Liver (tissue), 9 donors: ENCODE data around the gene ANKDD1B. TPM values are rescaled to one million over a fixed set of nuclear protein-coding genes. Genes with fewer than 3 reads are reported as not detected.

Experiments used
- DNase-seq: peaks from one replicate; pipeline ENCODE4 v3.0.0-alpha.2; 2017; ENCODE audit warnings: low spot score
- H3K27ac ChIP-seq, 2 donors: one replicate each; pipeline ENCODE4 v1.7.0; 2013; ENCODE audit warnings: inconsistent platforms in 2 of 2, low read length in 2 of 2, control low read depth in 1 of 2, low read depth in 1 of 2, mild to moderate bottlenecking in 1 of 2
- H3K27me3 ChIP-seq, 4 donors: one replicate each; pipeline versions ENCODE4 v1.6.1 to v1.7.0; 2013; ENCODE audit warnings: low read length in 3 of 4, inconsistent platforms in 1 of 4, mild to moderate bottlenecking in 1 of 4, moderate library complexity in 1 of 4; ENCODE audit not compliant: control insufficient read depth in 4 of 4, insufficient read depth in 4 of 4
- H3K36me3 ChIP-seq, 4 donors: one replicate each; pipeline versions ENCODE4 v1.6.1 to v1.7.0; 2013; ENCODE audit warnings: low read length in 3 of 4, mild to moderate bottlenecking in 3 of 4, low read depth in 1 of 4, moderate library complexity in 1 of 4; ENCODE audit not compliant: control insufficient read depth in 4 of 4, insufficient read depth in 3 of 4
- H3K4me1 ChIP-seq, 4 donors: one replicate each; pipeline versions ENCODE4 v1.6.1 to v1.7.0; 2013; ENCODE audit warnings: low read length in 3 of 4, mild to moderate bottlenecking in 3 of 4, moderate library complexity in 1 of 4; ENCODE audit not compliant: control insufficient read depth in 4 of 4, insufficient read depth in 4 of 4
- H3K4me3 ChIP-seq, 3 donors: one replicate each; pipeline versions ENCODE4 v1.6.1 to v1.7.0; 2013; ENCODE audit warnings: low read length in 3 of 3, control low read depth in 1 of 3, low read depth in 1 of 3, mild to moderate bottlenecking in 1 of 3
- H3K9ac ChIP-seq, 2 donors: one replicate each; pipeline ENCODE4 v1.7.0; 2013; ENCODE audit warnings: low read length in 2 of 2, mild to moderate bottlenecking in 2 of 2, moderate library complexity in 2 of 2, control low read depth in 1 of 2, low read depth in 1 of 2
- H3K9me3 ChIP-seq, 4 donors: one replicate each; pipeline versions ENCODE4 v1.6.1 to v1.7.0; 2013; ENCODE audit warnings: low read length in 3 of 4; ENCODE audit not compliant: control insufficient read depth in 4 of 4
- EGR1 ChIP-seq, 2 donors: IDR thresholded peaks; 2 replicates each; pipeline ENCODE4 v1.6.1; 2016 to 2018; ENCODE audit warnings: antibody characterized with exemption in 2 of 2, low read depth in 2 of 2
- FOXA1 ChIP-seq: IDR thresholded peaks from 2 replicates; pipeline ENCODE4 v1.6.1; 2016; ENCODE audit warnings: antibody characterized with exemption
- FOXA2 ChIP-seq: IDR thresholded peaks from 2 replicates; pipeline ENCODE4 v1.6.1; 2016; ENCODE audit warnings: antibody characterized with exemption
- GABPA ChIP-seq, 2 donors: IDR thresholded peaks in 1 of 2; conservative IDR thresholded peaks in 1 of 2; 2 replicates each; pipeline ENCODE4 v1.6.1; 2016; ENCODE audit warnings: antibody characterized with exemption in 2 of 2, mild to moderate bottlenecking in 1 of 2, moderate library complexity in 1 of 2
- HNF4A ChIP-seq, 2 donors: conservative IDR thresholded peaks; 2 replicates each; pipeline ENCODE4 v1.6.1; 2016; ENCODE audit warnings: antibody characterized with exemption in 2 of 2, mild to moderate bottlenecking in 2 of 2
- HNF4G ChIP-seq: IDR thresholded peaks from 2 replicates; pipeline ENCODE4 v1.6.1; 2016; ENCODE audit warnings: antibody characterized with exemption
- JUND ChIP-seq, 2 donors: IDR thresholded peaks; 2 replicates each; pipeline ENCODE4 v1.6.1; 2016; ENCODE audit warnings: antibody characterized with exemption in 2 of 2
- NR2F2 ChIP-seq: IDR thresholded peaks from 2 replicates; pipeline ENCODE4 v1.6.1; 2016; ENCODE audit warnings: antibody characterized with exemption
- RAD21 ChIP-seq, 2 donors: IDR thresholded peaks; 2 replicates each; pipeline ENCODE4 v1.6.1; 2016; ENCODE audit warnings: antibody characterized with exemption in 2 of 2, mild to moderate bottlenecking in 2 of 2
- RXRA ChIP-seq, 2 donors: IDR thresholded peaks; 2 replicates each; pipeline ENCODE4 v1.6.1; 2017 to 2018; ENCODE audit warnings: antibody characterized with exemption in 2 of 2, mild to moderate bottlenecking in 1 of 2
- SP1 ChIP-seq: IDR thresholded peaks from 2 replicates; pipeline ENCODE4 v1.6.1; 2018; ENCODE audit warnings: antibody characterized with exemption, mild to moderate bottlenecking
- TAF1 ChIP-seq: conservative IDR thresholded peaks from 2 replicates; pipeline ENCODE4 v1.6.1; 2016; ENCODE audit warnings: antibody characterized with exemption, mild to moderate bottlenecking
- YY1 ChIP-seq: IDR thresholded peaks from 2 replicates; pipeline ENCODE4 v1.6.1; 2016; ENCODE audit warnings: antibody characterized with exemption, mild to moderate bottlenecking
- WGBS: extraction: QIAGEN DNeasy Blood & Tissue Kit; methylation state at CpG from one replicate; pipeline ENCODE4 v1.1.7; 2013; 5-methylcytosine and 5-hydroxymethylcytosine counted together
- polyA plus RNA-seq, 2 donors: library from polyadenylated mRNA; stranded (reverse) in 1 of 2; unstranded in 1 of 2; fragments of 200-250 nt in 1 of 2; fragments of >200 nt in 1 of 2; fragmentation: Nextera tagmentation in 1 of 2; extraction: Ambion mirVana in 1 of 2; gene quantifications; one replicate each; pipeline versions ENCODE4 v1.2.1 to v1.2.3, GENCODE V29; 2013 to 2015
- total RNA-seq, 2 donors: library from RNA; depleted of rRNA; stranded (reverse); fragments of >200 nt; gene quantifications; one replicate each; pipeline ENCODE4 v1.2.3, GENCODE V29; 2014
- TF ChIP-seq, protein P1 (sequence below): IDR thresholded peaks from 2 replicates; pipeline ENCODE4 v1.6.1; 2016; ENCODE audit warnings: antibody characterized with exemption
- TF ChIP-seq, protein P2 (sequence below): IDR thresholded peaks from 2 replicates; pipeline ENCODE4 v1.6.1; 2016; ENCODE audit warnings: antibody characterized with exemption
- TF ChIP-seq, protein P3 (sequence below): IDR thresholded peaks from 2 replicates; pipeline ENCODE4 v1.6.1; 2016; ENCODE audit warnings: antibody characterized with exemption, mild to moderate bottlenecking
- TF ChIP-seq, protein P4 (sequence below): fragments of 150-350 bp; IDR thresholded peaks from 2 replicates; pipeline ENCODE4 v1.5.1; 2017; ENCODE audit warnings: improper control_type of control experiment, low read depth, low read length; ENCODE audit not compliant: missing input control
- TF ChIP-seq, protein P5 (sequence below): IDR thresholded peaks from 2 replicates; pipeline ENCODE4 v1.6.1; 2016; ENCODE audit warnings: antibody characterized with exemption
- donor health status: healthy.
- donor health status: healthy.
- donor health status: healthy.
- donor health status: healthy.
- donor health status: healthy.

The ANKDD1B gene
- total and polyA plus RNA-seq, 4 donors: 0.05 to 1.4 (median 0.52) TPM

DNA sequence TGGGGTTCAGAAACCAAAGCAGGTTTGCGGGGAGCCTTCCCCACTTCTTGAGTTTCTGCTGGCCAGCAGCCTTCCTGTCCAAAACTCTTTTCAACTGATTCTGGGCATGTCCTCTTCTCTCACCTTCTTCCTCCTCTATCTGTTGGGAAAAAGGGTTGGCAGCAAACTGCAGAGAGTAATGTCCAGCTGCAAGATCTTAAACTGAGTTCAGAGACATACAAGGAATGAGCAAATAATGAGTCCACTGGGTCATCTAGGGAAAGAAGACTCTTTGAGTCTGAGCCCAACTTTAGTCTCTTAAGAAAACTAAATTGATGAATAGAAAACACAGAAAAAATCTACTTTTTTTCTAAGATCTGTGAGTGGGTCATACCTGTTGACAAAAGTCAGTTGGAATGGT lies 16.5 kb downstream of the ANKDD1B start:
- WGBS: 100% methylated on average over 1 of the region's 1 CpG

DNA sequence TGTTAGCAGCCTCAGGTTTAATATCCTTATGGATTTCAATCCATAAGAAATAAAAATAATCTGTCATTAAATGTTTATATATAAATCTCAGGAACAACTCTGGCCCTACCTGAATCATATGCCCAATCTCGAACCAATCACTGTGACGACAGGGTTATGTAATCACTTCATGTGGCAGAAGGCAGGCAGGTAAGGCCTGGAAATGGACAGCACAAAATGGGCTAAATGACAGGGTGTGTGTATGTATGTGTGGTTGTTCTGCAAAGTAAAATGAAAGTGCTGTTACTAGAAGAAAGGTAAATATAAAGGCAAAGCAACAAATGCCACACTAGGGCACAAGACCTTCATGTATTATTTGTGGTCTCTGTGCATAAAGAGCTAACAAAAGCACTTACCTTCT lies 19.6 kb downstream of the ANKDD1B start:
- no peak for DNase-seq
- no peaks in the 10 kb centered on the region for H3K27me3 ChIP-seq
- H3K4me1 ChIP-seq: no peaks in the 10 kb centered on the region
- H3K27ac ChIP-seq: no peak overlapping the region
- 89% methylated on average over 2 of the region's 2 CpGs for WGBS
- H3K36me3 ChIP-seq: no peaks in the 10 kb centered on the region
- no peak overlapping the region for H3K9ac ChIP-seq
- no peak for TF ChIP-seq RAD21 (IDR thresholded peaks at IDR 0.05)
- TF ChIP-seq JUND (IDR thresholded peaks at IDR 0.05): no peak
- TF ChIP-seq FOXA1: no peak
- TF ChIP-seq, protein P1, sequence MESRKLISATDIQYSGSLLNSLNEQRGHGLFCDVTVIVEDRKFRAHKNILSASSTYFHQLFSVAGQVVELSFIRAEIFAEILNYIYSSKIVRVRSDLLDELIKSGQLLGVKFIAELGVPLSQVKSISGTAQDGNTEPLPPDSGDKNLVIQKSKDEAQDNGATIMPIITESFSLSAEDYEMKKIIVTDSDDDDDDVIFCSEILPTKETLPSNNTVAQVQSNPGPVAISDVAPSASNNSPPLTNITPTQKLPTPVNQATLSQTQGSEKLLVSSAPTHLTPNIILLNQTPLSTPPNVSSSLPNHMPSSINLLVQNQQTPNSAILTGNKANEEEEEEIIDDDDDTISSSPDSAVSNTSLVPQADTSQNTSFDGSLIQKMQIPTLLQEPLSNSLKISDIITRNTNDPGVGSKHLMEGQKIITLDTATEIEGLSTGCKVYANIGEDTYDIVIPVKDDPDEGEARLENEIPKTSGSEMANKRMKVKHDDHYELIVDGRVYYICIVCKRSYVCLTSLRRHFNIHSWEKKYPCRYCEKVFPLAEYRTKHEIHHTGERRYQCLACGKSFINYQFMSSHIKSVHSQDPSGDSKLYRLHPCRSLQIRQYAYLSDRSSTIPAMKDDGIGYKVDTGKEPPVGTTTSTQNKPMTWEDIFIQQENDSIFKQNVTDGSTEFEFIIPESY: no peak
- no peak for TF ChIP-seq SP1
- TF ChIP-seq HNF4A (conservative IDR thresholded peaks at IDR 0.05): no peak
- no peak for TF ChIP-seq GABPA (IDR thresholded peaks at IDR 0.05 in 1 of 2, conservative IDR thresholded peaks at IDR 0.05 in 1 of 2)
- H3K9me3 ChIP-seq: no peaks in the 10 kb centered on the region
- H3K4me3 ChIP-seq: no peak overlapping the region

More for the DNA sequence above, 16.5 kb downstream of the ANKDD1B start:
- Histone ChIP-seq H3K4me1 (peaks cover 0 to 5% (median under 1%) of the 10 kb centered on the region in 4 donors), H3K27me3 (no peaks in the 10 kb centered on the region), H3K9me3 (no peaks in the 10 kb centered on the region), H3K4me3 (no peak overlapping the region), H3K27ac (no peak overlapping the region), H3K36me3 (no peaks in the 10 kb centered on the region), H3K9ac (no peak overlapping the region)
- TF ChIP-seq YY1: no peak
- TF ChIP-seq FOXA2: no peak
- no peak for DNase-seq

DNA sequence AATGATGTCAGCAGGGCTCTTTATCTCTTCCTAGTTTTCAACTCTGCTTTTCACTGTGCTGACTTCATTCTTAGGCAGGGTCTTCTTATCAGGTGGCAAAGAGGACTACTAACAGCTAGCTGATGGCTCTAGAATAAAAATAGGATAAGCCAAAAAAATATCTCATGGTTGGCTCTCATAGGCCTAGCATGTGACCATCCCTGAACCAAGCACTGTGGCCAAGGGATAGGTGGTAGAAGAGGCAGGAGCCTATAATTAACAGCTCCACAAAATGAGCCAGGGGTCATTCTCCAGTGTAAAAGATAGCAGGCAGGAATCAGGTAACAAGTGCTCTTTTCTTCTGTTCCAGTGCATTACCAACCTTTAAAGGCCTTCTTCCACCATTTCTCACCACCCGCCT lies 21.1 kb downstream of the ANKDD1B start:
- no peak overlapping the region for H3K27ac ChIP-seq
- no peak overlapping the region for H3K4me3 ChIP-seq
- no peaks in the 10 kb centered on the region for H3K9me3 ChIP-seq
- TF ChIP-seq, protein P2, sequence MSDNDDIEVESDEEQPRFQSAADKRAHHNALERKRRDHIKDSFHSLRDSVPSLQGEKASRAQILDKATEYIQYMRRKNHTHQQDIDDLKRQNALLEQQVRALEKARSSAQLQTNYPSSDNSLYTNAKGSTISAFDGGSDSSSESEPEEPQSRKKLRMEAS: no peak
- TF ChIP-seq TAF1 (no peak), HNF4A (conservative IDR thresholded peaks at IDR 0.05) (no peak), FOXA1 (no peak), NR2F2 (no peak), GABPA (IDR thresholded peaks at IDR 0.05 in 1 of 2, conservative IDR thresholded peaks at IDR 0.05 in 1 of 2) (no peak), HNF4G (no peak), YY1 (no peak), EGR1 (IDR thresholded peaks at IDR 0.05; ENCODE audit: low read depth in 2 of 2) (no peak), SP1 (no peak), JUND (IDR thresholded peaks at IDR 0.05) (no peak), RAD21 (IDR thresholded peaks at IDR 0.05) (no peak), RXRA (IDR thresholded peaks at IDR 0.05) (no peak), FOXA2 (no peak)
- TF ChIP-seq, protein P3, sequence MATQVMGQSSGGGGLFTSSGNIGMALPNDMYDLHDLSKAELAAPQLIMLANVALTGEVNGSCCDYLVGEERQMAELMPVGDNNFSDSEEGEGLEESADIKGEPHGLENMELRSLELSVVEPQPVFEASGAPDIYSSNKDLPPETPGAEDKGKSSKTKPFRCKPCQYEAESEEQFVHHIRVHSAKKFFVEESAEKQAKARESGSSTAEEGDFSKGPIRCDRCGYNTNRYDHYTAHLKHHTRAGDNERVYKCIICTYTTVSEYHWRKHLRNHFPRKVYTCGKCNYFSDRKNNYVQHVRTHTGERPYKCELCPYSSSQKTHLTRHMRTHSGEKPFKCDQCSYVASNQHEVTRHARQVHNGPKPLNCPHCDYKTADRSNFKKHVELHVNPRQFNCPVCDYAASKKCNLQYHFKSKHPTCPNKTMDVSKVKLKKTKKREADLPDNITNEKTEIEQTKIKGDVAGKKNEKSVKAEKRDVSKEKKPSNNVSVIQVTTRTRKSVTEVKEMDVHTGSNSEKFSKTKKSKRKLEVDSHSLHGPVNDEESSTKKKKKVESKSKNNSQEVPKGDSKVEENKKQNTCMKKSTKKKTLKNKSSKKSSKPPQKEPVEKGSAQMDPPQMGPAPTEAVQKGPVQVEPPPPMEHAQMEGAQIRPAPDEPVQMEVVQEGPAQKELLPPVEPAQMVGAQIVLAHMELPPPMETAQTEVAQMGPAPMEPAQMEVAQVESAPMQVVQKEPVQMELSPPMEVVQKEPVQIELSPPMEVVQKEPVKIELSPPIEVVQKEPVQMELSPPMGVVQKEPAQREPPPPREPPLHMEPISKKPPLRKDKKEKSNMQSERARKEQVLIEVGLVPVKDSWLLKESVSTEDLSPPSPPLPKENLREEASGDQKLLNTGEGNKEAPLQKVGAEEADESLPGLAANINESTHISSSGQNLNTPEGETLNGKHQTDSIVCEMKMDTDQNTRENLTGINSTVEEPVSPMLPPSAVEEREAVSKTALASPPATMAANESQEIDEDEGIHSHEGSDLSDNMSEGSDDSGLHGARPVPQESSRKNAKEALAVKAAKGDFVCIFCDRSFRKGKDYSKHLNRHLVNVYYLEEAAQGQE: no peak
- TF ChIP-seq, protein P4, sequence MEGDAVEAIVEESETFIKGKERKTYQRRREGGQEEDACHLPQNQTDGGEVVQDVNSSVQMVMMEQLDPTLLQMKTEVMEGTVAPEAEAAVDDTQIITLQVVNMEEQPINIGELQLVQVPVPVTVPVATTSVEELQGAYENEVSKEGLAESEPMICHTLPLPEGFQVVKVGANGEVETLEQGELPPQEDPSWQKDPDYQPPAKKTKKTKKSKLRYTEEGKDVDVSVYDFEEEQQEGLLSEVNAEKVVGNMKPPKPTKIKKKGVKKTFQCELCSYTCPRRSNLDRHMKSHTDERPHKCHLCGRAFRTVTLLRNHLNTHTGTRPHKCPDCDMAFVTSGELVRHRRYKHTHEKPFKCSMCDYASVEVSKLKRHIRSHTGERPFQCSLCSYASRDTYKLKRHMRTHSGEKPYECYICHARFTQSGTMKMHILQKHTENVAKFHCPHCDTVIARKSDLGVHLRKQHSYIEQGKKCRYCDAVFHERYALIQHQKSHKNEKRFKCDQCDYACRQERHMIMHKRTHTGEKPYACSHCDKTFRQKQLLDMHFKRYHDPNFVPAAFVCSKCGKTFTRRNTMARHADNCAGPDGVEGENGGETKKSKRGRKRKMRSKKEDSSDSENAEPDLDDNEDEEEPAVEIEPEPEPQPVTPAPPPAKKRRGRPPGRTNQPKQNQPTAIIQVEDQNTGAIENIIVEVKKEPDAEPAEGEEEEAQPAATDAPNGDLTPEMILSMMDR: no peak
- TF ChIP-seq, protein P5, sequence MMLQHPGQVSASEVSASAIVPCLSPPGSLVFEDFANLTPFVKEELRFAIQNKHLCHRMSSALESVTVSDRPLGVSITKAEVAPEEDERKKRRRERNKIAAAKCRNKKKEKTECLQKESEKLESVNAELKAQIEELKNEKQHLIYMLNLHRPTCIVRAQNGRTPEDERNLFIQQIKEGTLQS: no peak
- no peak overlapping the region for H3K9ac ChIP-seq
- DNase-seq: no peak
- H3K27me3 ChIP-seq: no peaks in the 10 kb centered on the region
- no peaks in the 10 kb centered on the region for H3K4me1 ChIP-seq
- 43% methylated on average over 1 of the region's 1 CpG for WGBS
- H3K36me3 ChIP-seq: no peaks in the 10 kb centered on the region
